GM12892 (cell line): Measurements from ENCODE around the gene ATR.
"Not testable (repeated sequence)": the region's sequence is repeated elsewhere in the genome, so short reads cannot be mapped to it uniquely, and the experiment has no call there.

ENCODE experiments used
- POLR2A ChIP-seq: IDR thresholded peaks from 2 replicates; pipeline ENCODE4 v1.6.1; 2011; ENCODE audit warnings: low read depth, low read length, control low read depth
- TAF1 ChIP-seq: IDR thresholded peaks from 2 replicates; pipeline ENCODE4 v1.6.1; 2011; ENCODE audit warnings: low read depth, mild to moderate bottlenecking, control low read depth, low read length, borderline replicate concordance

- TF ChIP-seq TAF1, POLR2A: not testable (repeated sequence)
Measured at GRCh38 chr3:142438096-142438495, 140.4 kb downstream of the ATR start.
